MM.1S (cell line): Measurements from ENCODE around the gene CCDC107.
"Not testable (repeated sequence)": the region's sequence is repeated elsewhere in the genome, so short reads cannot be mapped to it uniquely, and the experiment has no call there.

Experiments
- DNase-seq: peaks from one replicate; pipeline ENCODE4 v3.0.0-alpha.2; 2015
- H2AFZ ChIP-seq: fragments of 300-600 bp; sonication (generic); 2 replicates; pipeline ENCODE4 v1.6.0; 2016; ENCODE audit warnings: antibody characterized with exemption, low read length
- H3F3A ChIP-seq: fragments of 300-600 bp; sonication (generic); 2 replicates; pipeline ENCODE4 v1.6.1; 2016; ENCODE audit warnings: mild to moderate bottlenecking, antibody characterized with exemption, low read length, moderate library complexity, mixed read lengths; ENCODE audit not compliant: insufficient read depth
- H3K27ac ChIP-seq: fragments of 300-600 bp; sonication (generic); 2 replicates; pipeline ENCODE4 v1.5.1; 2016; ENCODE audit warnings: mild to moderate bottlenecking, low read length
- H3K27me3 ChIP-seq: fragments of 300-600 bp; sonication (generic); replicated peaks from 2 replicates; pipeline ENCODE4 v1.6.0; 2016; ENCODE audit warnings: low read length; ENCODE audit not compliant: insufficient read depth
- H3K36me3 ChIP-seq: fragments of 300-600 bp; sonication (generic); replicated peaks from 2 replicates; pipeline ENCODE4 v1.6.1; 2016; ENCODE audit warnings: mild to moderate bottlenecking, low read length, mixed read lengths; ENCODE audit not compliant: insufficient read depth
- H3K4me1 ChIP-seq: fragments of 300-600 bp; sonication (generic); 2 replicates; pipeline ENCODE4 v1.6.1; 2016; ENCODE audit warnings: low read length, mixed read lengths
- H3K4me2 ChIP-seq: fragments of 300-600 bp; sonication (generic); 2 replicates; pipeline ENCODE4 v1.6.0; 2016; ENCODE audit warnings: low read depth, low read length
- H3K4me3 ChIP-seq: fragments of 300-600 bp; sonication (generic); 2 replicates; pipeline ENCODE4 v1.5.1; 2016; ENCODE audit warnings: low read length, mixed read lengths
- H3K79me2 ChIP-seq: fragments of 300-600 bp; sonication (generic); 2 replicates; pipeline ENCODE4 v1.6.1; 2016; ENCODE audit warnings: mixed run types, low read length, mixed read lengths
- H3K9ac ChIP-seq: fragments of 300-600 bp; sonication (generic); 2 replicates; pipeline ENCODE4 v1.6.1; 2016; ENCODE audit warnings: low read length, mixed read lengths
- H3K9me2 ChIP-seq: fragments of 300-600 bp; sonication (generic); replicated peaks from 2 replicates; pipeline ENCODE4 v1.6.1; 2016; ENCODE audit warnings: mild to moderate bottlenecking, low read length, mixed read lengths; ENCODE audit not compliant: insufficient read depth
- H3K9me3 ChIP-seq: fragments of 300-600 bp; sonication (generic); replicated peaks from 2 replicates; pipeline ENCODE4 v1.6.1; 2016; ENCODE audit warnings: mild to moderate bottlenecking, low read length, mixed read lengths; ENCODE audit not compliant: insufficient read depth
- H4K20me1 ChIP-seq: fragments of 300-600 bp; sonication (generic); 2 replicates; pipeline ENCODE4 v1.6.1; 2016; ENCODE audit warnings: mild to moderate bottlenecking, low read length, moderate library complexity, mixed read lengths; ENCODE audit not compliant: insufficient read depth
- CTCF ChIP-seq: fragments of 300-600 bp; sonication (generic); IDR thresholded peaks from 2 replicates; pipeline ENCODE4 v1.5.1; 2016; ENCODE audit warnings: antibody characterized with exemption, low read length, mixed read lengths
- EZH2 ChIP-seq: fragments of 300-600 bp; sonication (generic); optimal IDR thresholded peaks from 2 replicates; pipeline ENCODE3; 2017; ENCODE audit warnings: low read depth, mild to moderate bottlenecking, antibody characterized with exemption, low read length, mixed read lengths
- EZH2phosphoT487 ChIP-seq: fragments of 300-600 bp; sonication (generic); IDR thresholded peaks from 2 replicates; pipeline ENCODE4 v1.6.1; 2018; ENCODE audit warnings: antibody characterized with exemption, low read length

Gene CCDC107

GRCh38 chr9:35611230-35611797, 46.8 kb upstream of the CCDC107 start:
- peaks cover 7% of the 10 kb centered on the region for H3K79me2 ChIP-seq
- H3K4me2 ChIP-seq, result no peak overlapping the region
- H4K20me1 ChIP-seq, result no peaks in the 10 kb centered on the region
- no peak overlapping the region for H3K9ac ChIP-seq
- TF ChIP-seq EZH2 (no peak), CTCF (peak; percentile 65)
- H3K36me3 ChIP-seq, result no peaks in the 10 kb centered on the region
- H3K4me3 ChIP-seq, result no peak overlapping the region
- peaks cover 6% of the 10 kb centered on the region for H3K4me1 ChIP-seq
- no peak overlapping the region for H3K27ac ChIP-seq
- no peak overlapping the region for H2AFZ ChIP-seq
- H3K9me3 ChIP-seq, result no peaks in the 10 kb centered on the region
- DNase-seq, result peak; percentile 48
- H3K27me3 ChIP-seq, result no peaks in the 10 kb centered on the region
- no peaks in the 10 kb centered on the region for H3K9me2 ChIP-seq
- H3F3A ChIP-seq, result no peaks in the 10 kb centered on the region

- H3K27me3 ChIP-seq, H4K20me1 ChIP-seq, H3K9me2 ChIP-seq, H3K9ac ChIP-seq, H3K27ac ChIP-seq, DNase-seq, H2AFZ ChIP-seq, H3K4me2 ChIP-seq, H3F3A ChIP-seq, H3K79me2 ChIP-seq, H3K36me3 ChIP-seq, H3K4me3 ChIP-seq, H3K4me1 ChIP-seq, H3K9me3 ChIP-seq: not testable (repeated sequence)
Observed at GRCh38 chr9:35612066-35612465, 46.0 kb upstream of the CCDC107 start.

GRCh38 chr9:35612843-35613242, 45.2 kb upstream of the CCDC107 start:
- TF ChIP-seq CTCF (no peak), EZH2phosphoT487 (no peak), EZH2 (no peak)

GRCh38 chr9:35615981-35616680, 42.0 kb upstream of the CCDC107 start:
- no peak for TF ChIP-seq CTCF
- no peak for TF ChIP-seq EZH2phosphoT487
- no peak for TF ChIP-seq EZH2
- no peak overlapping the region for H3K27ac ChIP-seq
- H2AFZ ChIP-seq, result no peak overlapping the region
- no peak overlapping the region for H3K4me3 ChIP-seq
- H3K4me1 ChIP-seq, result no peaks in the 10 kb centered on the region
- no peak for DNase-seq
- H3F3A ChIP-seq, result no peaks in the 10 kb centered on the region
- no peak overlapping the region for H3K9ac ChIP-seq
- no peaks in the 10 kb centered on the region for H3K9me3 ChIP-seq
- H3K4me2 ChIP-seq, result peak overlapping the region; percentile 73; the same call in 1 of the 2 replicates
- 0 out of 2 replicates have a peak, but pooled peaks cover 7% of the 10 kb centered on the region for H3K27me3 ChIP-seq
- no peaks in the 10 kb centered on the region for H3K9me2 ChIP-seq
- H3K36me3 ChIP-seq, result no peaks in the 10 kb centered on the region
- H4K20me1 ChIP-seq, result no peaks in the 10 kb centered on the region
- no peaks in the 10 kb centered on the region for H3K79me2 ChIP-seq

More at GRCh38 chr9:35612843-35613242, 45.2 kb upstream of the CCDC107 start:
- no peak for DNase-seq
- Histone ChIP-seq H2AFZ (no peak overlapping the region), H3K36me3 (no peaks in the 10 kb centered on the region), H3K27ac (no peak overlapping the region), H3K4me3 (no peak overlapping the region), H3K79me2 (no peaks in the 10 kb centered on the region), H3K4me1 (no peaks in the 10 kb centered on the region), H3K9ac (no peak overlapping the region), H3K4me2 (no peak overlapping the region), H3F3A (no peaks in the 10 kb centered on the region), H3K27me3 (0 out of 2 replicates have a peak, but pooled peaks cover 5% of the 10 kb centered on the region), H4K20me1 (no peaks in the 10 kb centered on the region), H3K9me3 (no peaks in the 10 kb centered on the region), H3K9me2 (no peaks in the 10 kb centered on the region)
